Prostate gland (tissue), 2 donors: Measurements from ENCODE around the gene GAS6. TPM values are rescaled to one million over a fixed set of nuclear protein-coding genes. Genes with fewer than 3 reads are reported as not detected.

Experiments used
- DNase-seq: peaks from one replicate; pipeline ENCODE4 v3.0.0-alpha.2; 2019; ENCODE audit warnings: low spot score
- H3K27ac ChIP-seq, 2 donors: fragments of 200-600 bp; sonication (generic); 2 replicates each; pipeline ENCODE4 v1.5.1; 2017 to 2019
- H3K27me3 ChIP-seq: fragments of 200-600 bp; sonication (generic); replicated peaks from 2 replicates; pipeline ENCODE4 v1.5.1; 2019; ENCODE audit not compliant: insufficient read depth
- H3K36me3 ChIP-seq, 2 donors: fragments of 200-600 bp; sonication (generic); 1 replicate in 1 of 2; 2 replicates in 1 of 2; pipeline versions ENCODE4 v1.5.1 to v1.8.1; 2017 to 2019
- H3K4me1 ChIP-seq: fragments of 200-600 bp; sonication (generic); replicated peaks from 2 replicates; pipeline ENCODE4 v1.5.1; 2019
- H3K4me3 ChIP-seq, 2 donors: fragments of 200-600 bp; sonication (generic); 2 replicates each; pipeline ENCODE4 v1.5.1; 2017 to 2019
- H3K9me3 ChIP-seq: fragments of 200-600 bp; sonication (generic); 2 replicates; pipeline ENCODE4 v1.5.1; 2017
- POLR2A ChIP-seq: fragments of 450-650 bp; IDR thresholded peaks from one replicate; pipeline ENCODE4 v1.6.1; 2016; ENCODE audit warnings: antibody characterized with exemption, mild to moderate bottlenecking
- POLR2AphosphoS5 ChIP-seq: sonication (generic); formaldehyde crosslinking; IDR thresholded peaks from one replicate; pipeline ENCODE4 v1.6.1; 2017; ENCODE audit warnings: antibody characterized with exemption
- WGBS: methylation state at CpG from one replicate; pipeline ENCODE4 v1.1.5; 2018; 5-methylcytosine and 5-hydroxymethylcytosine counted together
- intact Hi-C: fragments of 100-400 bp; cut with DNase I; formaldehyde crosslinking; loops from one replicate; pipeline ENCODE4 v1.14.2; 2022
- total RNA-seq, 2 donors: library from RNA; depleted of rRNA; stranded (reverse); fragments of >200 nt; gene quantifications; one replicate each; pipeline ENCODE4 v1.1.0, GENCODE V29; 2016
- TF ChIP-seq, protein P1 (sequence below), 4 experiments: fragments of 200-600 bp in 2 of 4; fragments of 450-650 bp in 2 of 4; sonication (generic) in 2 of 4; IDR thresholded peaks; 1 replicate in 3 of 4; 2 replicates in 1 of 4; pipeline ENCODE4 v1.5.1; 2016 to 2019; ENCODE audit warnings: antibody characterized with exemption in 4 of 4, mild to moderate bottlenecking in 2 of 4, moderate library complexity in 2 of 4

Gene GAS6
- total RNA-seq, 2 donors from 2014 or later: 116 to 432 TPM

DNA sequence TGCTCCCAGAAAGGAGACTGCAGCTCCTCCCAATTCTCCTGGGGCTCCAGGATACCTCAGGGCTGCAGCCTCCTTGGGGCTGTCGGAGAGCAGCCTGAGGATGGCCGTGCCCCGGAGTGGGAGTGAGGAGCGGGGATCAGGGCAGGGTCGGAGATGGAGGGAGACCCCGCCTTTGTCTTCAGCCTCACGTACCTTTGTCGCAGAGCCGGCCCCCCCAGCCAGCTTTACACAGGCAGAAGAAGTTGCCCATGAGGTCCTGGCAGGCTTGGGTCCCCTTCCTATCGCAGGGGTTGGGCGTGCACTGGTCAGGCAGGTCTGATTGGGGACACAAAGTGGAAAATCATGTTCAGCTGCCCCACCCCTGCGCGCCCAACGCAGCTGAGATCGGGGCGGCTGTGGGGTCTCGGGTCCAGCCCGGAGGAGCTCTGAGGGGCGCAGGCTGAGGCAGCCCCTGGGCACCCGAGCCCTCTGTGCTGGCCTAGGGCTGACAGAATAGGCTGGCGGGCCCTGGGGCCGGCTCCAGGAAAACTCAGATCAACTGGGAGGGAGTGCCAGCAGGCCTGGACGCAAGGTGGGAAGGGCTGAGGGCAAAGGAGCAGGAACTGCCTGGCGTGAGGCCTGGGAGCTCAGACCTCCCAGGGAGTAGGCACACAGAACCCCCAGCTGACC lies 24.2 kb downstream of the GAS6 start:
- H3K4me1 ChIP-seq: peaks cover 18% of the 10 kb centered on the region
- DNase-seq: no peak
- no peaks in the 10 kb centered on the region for H3K9me3 ChIP-seq
- H3K4me3 ChIP-seq: no peak overlapping the region
- peaks cover 4% of the 10 kb centered on the region for H3K27me3 ChIP-seq
- H3K27ac ChIP-seq: peak overlapping the region; percentile 31 to 90
- no peaks in the 10 kb centered on the region for H3K36me3 ChIP-seq
- TF ChIP-seq POLR2A (no peak), POLR2AphosphoS5 (no peak)
- intact Hi-C loops: loop anchor here (5.0 kb wide), 1 partner anchor 68 kb away; no protein-coding TSS in a partner anchor
- 46% methylated on average over 24 of the region's 24 CpGs for WGBS

DNA sequence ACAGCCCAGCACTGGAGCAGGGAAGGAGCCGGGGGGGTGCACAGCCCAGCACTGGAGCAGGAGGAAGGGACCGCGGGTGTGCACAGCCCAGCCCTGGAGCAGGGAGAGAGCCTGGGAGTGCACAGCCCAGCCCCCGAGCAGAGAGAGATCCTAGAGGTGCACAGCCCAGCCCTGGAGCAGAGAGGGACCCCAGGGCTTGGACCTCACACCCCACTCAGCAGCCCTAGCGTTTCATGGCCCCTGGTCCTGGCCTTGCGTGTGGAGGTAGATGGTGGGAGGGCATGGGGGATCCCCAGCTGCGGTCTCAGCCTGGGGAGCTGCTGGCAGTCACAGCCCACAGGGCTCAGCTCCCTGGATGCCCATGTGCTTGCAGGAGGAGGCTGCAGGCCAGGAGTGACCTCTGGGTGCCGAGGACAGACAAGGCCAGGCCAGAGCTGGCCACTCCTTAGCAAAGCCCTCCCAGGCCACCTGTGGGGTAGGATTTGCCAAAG lies 25.1 kb downstream of the GAS6 start:
- peaks cover 4% of the 10 kb centered on the region for H3K27me3 ChIP-seq
- H3K4me1 ChIP-seq: peaks cover 18% of the 10 kb centered on the region
- H3K9me3 ChIP-seq: no peaks in the 10 kb centered on the region
- H3K4me3 ChIP-seq: peak overlapping the region in 1 of 2 donors; percentile 7
- no peak for DNase-seq
- H3K27ac ChIP-seq: peak overlapping the region; percentile 31 to 90
- intact Hi-C loops: loop anchor here (5.0 kb wide), 1 partner anchor 69 kb away; no protein-coding TSS in a partner anchor
- peaks cover 0 to 4% of the 10 kb centered on the region in 2 donors for H3K36me3 ChIP-seq
- 24% methylated on average over 8 of the region's 8 CpGs for WGBS
- no peak for TF ChIP-seq POLR2AphosphoS5
- TF ChIP-seq, protein P1, sequence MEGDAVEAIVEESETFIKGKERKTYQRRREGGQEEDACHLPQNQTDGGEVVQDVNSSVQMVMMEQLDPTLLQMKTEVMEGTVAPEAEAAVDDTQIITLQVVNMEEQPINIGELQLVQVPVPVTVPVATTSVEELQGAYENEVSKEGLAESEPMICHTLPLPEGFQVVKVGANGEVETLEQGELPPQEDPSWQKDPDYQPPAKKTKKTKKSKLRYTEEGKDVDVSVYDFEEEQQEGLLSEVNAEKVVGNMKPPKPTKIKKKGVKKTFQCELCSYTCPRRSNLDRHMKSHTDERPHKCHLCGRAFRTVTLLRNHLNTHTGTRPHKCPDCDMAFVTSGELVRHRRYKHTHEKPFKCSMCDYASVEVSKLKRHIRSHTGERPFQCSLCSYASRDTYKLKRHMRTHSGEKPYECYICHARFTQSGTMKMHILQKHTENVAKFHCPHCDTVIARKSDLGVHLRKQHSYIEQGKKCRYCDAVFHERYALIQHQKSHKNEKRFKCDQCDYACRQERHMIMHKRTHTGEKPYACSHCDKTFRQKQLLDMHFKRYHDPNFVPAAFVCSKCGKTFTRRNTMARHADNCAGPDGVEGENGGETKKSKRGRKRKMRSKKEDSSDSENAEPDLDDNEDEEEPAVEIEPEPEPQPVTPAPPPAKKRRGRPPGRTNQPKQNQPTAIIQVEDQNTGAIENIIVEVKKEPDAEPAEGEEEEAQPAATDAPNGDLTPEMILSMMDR (IDR thresholded peaks at IDR 0.05): no peak
- TF ChIP-seq POLR2A: no peak

DNA sequence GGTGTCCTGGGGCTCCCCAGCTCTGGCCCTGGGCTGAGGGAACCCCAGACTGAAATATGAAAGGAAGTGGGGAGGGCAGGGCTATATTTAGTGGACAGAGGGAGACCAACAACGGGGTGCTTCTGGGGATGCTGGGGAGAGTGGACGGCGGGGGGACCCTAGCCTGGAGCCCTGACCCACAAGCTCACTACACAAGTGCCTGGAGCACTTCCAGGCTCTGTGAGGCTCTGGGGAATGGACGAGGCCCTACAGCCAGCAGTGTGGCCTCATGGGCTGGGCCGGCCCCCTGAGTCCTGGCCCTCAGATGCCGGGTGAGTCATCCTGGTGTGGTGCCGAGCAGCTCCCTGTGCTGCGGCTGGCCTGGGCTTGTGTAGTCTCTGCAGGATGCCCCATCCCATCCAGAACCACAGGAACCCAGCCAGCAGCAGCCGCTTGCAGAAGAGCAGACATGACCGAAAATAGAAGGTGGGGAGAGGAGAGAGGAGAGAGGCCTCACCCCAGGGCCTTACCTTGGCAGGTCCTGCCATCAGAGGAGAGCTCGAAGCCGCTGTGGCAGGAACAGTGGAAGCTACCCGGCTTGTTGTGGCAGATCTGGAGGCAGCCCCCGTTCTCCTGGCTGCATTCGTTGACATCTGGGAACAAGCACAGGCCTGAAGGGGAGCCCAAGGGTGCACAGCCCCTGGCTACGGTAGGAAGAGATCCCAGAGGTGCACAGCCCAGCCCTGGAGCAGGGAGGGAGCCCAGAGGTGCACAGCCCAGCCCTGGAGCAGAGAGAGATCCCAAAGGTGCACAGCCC lies 26.1 kb downstream of the GAS6 start:
- H3K4me1 ChIP-seq: peaks cover 18% of the 10 kb centered on the region
- WGBS: 10% methylated on average over 15 of the region's 16 CpGs
- H3K9me3 ChIP-seq: no peaks in the 10 kb centered on the region
- H3K4me3 ChIP-seq: peak overlapping the region in 1 of 2 donors; percentile 7
- H3K27me3 ChIP-seq: peaks cover 4% of the 10 kb centered on the region
- peaks cover 0 to 4% of the 10 kb centered on the region in 2 donors for H3K36me3 ChIP-seq
- H3K27ac ChIP-seq: peak overlapping the region; percentile 86 to 90
- TF ChIP-seq, protein P1 (IDR thresholded peaks at IDR 0.05): no peak
- peak; percentile 37 for TF ChIP-seq POLR2A
- TF ChIP-seq POLR2AphosphoS5: peak; percentile 82
- intact Hi-C loops: loop anchor here (1.0 to 5.0 kb wide), 2 partner anchors 16 to 70 kb away; no protein-coding TSS in a partner anchor
- peak; percentile 95 for DNase-seq

DNA sequence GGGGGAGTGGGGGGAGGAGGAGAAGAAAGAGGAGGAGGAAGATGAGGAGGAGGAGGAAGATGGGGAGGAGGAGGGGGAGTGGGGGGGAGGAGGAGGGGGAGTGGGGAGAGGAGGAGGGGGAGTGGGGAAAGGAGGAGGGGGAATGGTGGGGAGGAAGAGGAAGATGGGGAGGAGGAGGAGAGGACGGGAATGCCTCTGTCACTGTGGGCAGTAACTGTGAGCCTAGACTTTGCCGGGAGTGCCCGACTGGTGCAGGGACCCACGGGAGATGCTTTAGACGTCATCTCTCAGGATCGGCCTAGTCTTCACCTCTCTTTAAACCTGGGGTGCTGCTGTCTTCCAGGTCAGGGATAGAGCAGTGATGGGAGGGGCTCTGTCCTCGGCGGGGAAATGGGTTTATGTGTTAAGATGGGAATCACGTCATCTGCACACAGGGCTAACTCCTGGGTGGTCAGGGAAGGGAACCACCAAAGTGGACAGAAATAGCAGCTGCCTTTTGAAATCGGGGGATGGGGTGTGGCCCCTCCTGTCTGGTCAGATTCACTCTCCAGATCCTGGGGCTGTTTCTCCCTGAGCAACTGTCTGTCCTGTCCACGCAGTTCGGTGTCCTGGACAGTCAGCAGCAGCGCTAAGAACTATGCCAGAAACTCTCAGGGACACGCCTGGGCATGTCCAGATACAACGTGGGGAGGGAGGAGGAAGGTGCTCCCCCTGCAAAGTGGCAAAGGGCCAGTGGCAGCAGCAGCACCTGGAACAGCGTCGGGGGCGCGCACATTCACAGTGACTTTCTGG lies 26.9 kb downstream of the GAS6 start:
- intact Hi-C loops: loop anchor here (1.0 to 5.0 kb wide), 2 partner anchors 16 to 70 kb away; no protein-coding TSS in a partner anchor
- no peak overlapping the region for H3K4me3 ChIP-seq
- peak; percentile 84 for DNase-seq
- TF ChIP-seq, protein P1 (IDR thresholded peaks at IDR 0.05): no peak
- TF ChIP-seq POLR2AphosphoS5 (peak; percentile 41), POLR2A (no peak)
- H3K36me3 ChIP-seq: peaks cover 0 to 4% of the 10 kb centered on the region in 2 donors
- peak overlapping the region; percentile 86 to 90 for H3K27ac ChIP-seq
- WGBS: 10% methylated on average over 19 of the region's 19 CpGs
- H3K9me3 ChIP-seq: no peaks in the 10 kb centered on the region
- peaks cover 4% of the 10 kb centered on the region for H3K27me3 ChIP-seq
- peaks cover 18% of the 10 kb centered on the region for H3K4me1 ChIP-seq
